GM12878 (cell line): Measurements from ENCODE around the gene ART4. TPM values are rescaled to one million over a fixed set of nuclear protein-coding genes. Genes with fewer than 3 reads are reported as not detected.

Experiments
- ATAC-seq: fragments of 200-7000 bp; cut with Tn5 transposase; 3 replicates; pipeline ENCODE4 v1.9.1; 2020; ENCODE audit warnings: mild to moderate bottlenecking, moderate library complexity
- BruUV-seq: library from RNA; stranded (reverse); fragments of 400-500 nt; replicated peaks from 2 replicates; lab custom pipeline; 2021; lab: Mats Ljungman, UMichigan
- CTCF ChIA-PET: fragments of 300-600 bp; sonication (Branson Sonifier 250); formaldehyde crosslinking; extraction: SDS; loops from one replicate; lab custom pipeline; 2021; ENCODE audit warnings: inconsistent platforms; lab: Yijun Ruan, JAX
- POLR2A ChIA-PET: fragments of 350-600 bp; formaldehyde crosslinking; extraction: SDS; loops from one replicate; lab custom pipeline; 2021; ENCODE audit warnings: inconsistent platforms; lab: Charles Lee
- RAD21 ChIA-PET: fragments of 300-600 bp; sonication (Branson Sonifier 250); formaldehyde crosslinking; loops from one replicate; lab custom pipeline; 2023; ENCODE audit warnings: antibody characterized with exemption; ENCODE audit not compliant: unreplicated experiment; lab: Charles Lee
- SMC1A ChIA-PET: fragments of 300-600 bp; sonication (Branson Sonifier 250); formaldehyde crosslinking; loops from one replicate; lab custom pipeline; 2023; ENCODE audit not compliant: unreplicated experiment, uncharacterized antibody; lab: Charles Lee
- DNase-seq: peaks from one replicate; pipeline ENCODE4 v3.0.0-alpha.2; 2011; ENCODE audit warnings: low read depth, low spot score
- FAIRE-seq: peaks from 3 replicates; lab custom pipeline; 2011; peaks lifted over from hg19 to GRCh38; lab: Jason Lieb, UNC
- H2AFZ ChIP-seq: 2 replicates; pipeline ENCODE4 v1.6.0; 2011; ENCODE audit warnings: low read depth, low read length, control low read depth; ENCODE audit not compliant: control insufficient read depth
- H3K27ac ChIP-seq: 2 replicates; pipeline ENCODE4 v1.5.1; 2011; ENCODE audit warnings: control low read depth; ENCODE audit not compliant: control insufficient read depth, insufficient read depth
- H3K27me3 ChIP-seq, 2 experiments: replicated peaks in 1 of 2; 2 replicates each; pipeline versions ENCODE4 v1.6.0 to v1.6.1; 2011; ENCODE audit warnings: low read length in 1 of 2; ENCODE audit not compliant: control insufficient read depth in 2 of 2, insufficient read depth in 2 of 2
- H3K36me3 ChIP-seq, 2 experiments: 2 replicates each; pipeline ENCODE4 v1.5.1; 2011; ENCODE audit warnings: low read length in 1 of 2; ENCODE audit not compliant: control insufficient read depth in 2 of 2, insufficient read depth in 2 of 2
- H3K4me1 ChIP-seq: 2 replicates; pipeline ENCODE4 v1.6.1; 2011; ENCODE audit warnings: mild to moderate bottlenecking, low read length, moderate library complexity, mixed read lengths; ENCODE audit not compliant: control insufficient read depth, insufficient read depth
- H3K4me2 ChIP-seq: 2 replicates; pipeline ENCODE4 v1.6.0; 2011; ENCODE audit warnings: control low read depth; ENCODE audit not compliant: control insufficient read depth, insufficient read depth
- H3K4me3 ChIP-seq: fragments of 200-600 bp; sonication (generic); 2 replicates; pipeline ENCODE4 v1.5.1; 2016
- H3K79me2 ChIP-seq: 2 replicates; pipeline ENCODE4 v1.6.0; 2011; ENCODE audit warnings: low read length; ENCODE audit not compliant: control insufficient read depth, insufficient read depth
- H3K9ac ChIP-seq: 2 replicates; pipeline ENCODE4 v1.8.0; 2011; ENCODE audit warnings: low read length, control low read depth, mixed read lengths; ENCODE audit not compliant: control insufficient read depth, insufficient read depth
- H3K9me3 ChIP-seq: replicated peaks from 3 replicates; pipeline ENCODE4 v1.5.1; 2011; ENCODE audit warnings: mild to moderate bottlenecking, low read length; ENCODE audit not compliant: control insufficient read depth, insufficient read depth
- H4K20me1 ChIP-seq: 2 replicates; pipeline ENCODE4 v1.6.0; 2011; ENCODE audit not compliant: control insufficient read depth, insufficient read depth
- CREM ChIP-seq: IDR thresholded peaks from 2 replicates; pipeline ENCODE4 v1.6.1; 2014; ENCODE audit warnings: antibody characterized with exemption, low read depth
- NFYB ChIP-seq: IDR thresholded peaks from 2 replicates; pipeline ENCODE4 v1.6.1; 2011; ENCODE audit warnings: low read depth, mild to moderate bottlenecking, low read length, improper control_type of control experiment, moderate library complexity; ENCODE audit not compliant: insufficient read depth
- RAD51 ChIP-seq: fragments of 450-650 bp; IDR thresholded peaks from 2 replicates; pipeline ENCODE4 v1.6.1; 2016; ENCODE audit warnings: moderate library complexity, mild to moderate bottlenecking, inconsistent platforms
- RFX5 ChIP-seq: IDR thresholded peaks from 2 replicates; pipeline ENCODE4 v1.6.1; 2011; ENCODE audit warnings: low read depth, low read length, improper control_type of control experiment
- SIX5 ChIP-seq: IDR thresholded peaks from 2 replicates; pipeline ENCODE4 v1.6.1; 2011; ENCODE audit warnings: mild to moderate bottlenecking, low read depth, low read length, moderate library complexity; ENCODE audit not compliant: severe bottlenecking
- YBX1 ChIP-seq: fragments of 450-650 bp; IDR thresholded peaks from 2 replicates; pipeline ENCODE4 v1.6.1; 2016; ENCODE audit warnings: antibody characterized with exemption
- WGBS: methylation state at CpG from one replicate; pipeline ENCODE4 v1.1.6; 2016; ENCODE audit warnings: low lambda C conversion rate; ENCODE audit not compliant: insufficient replicate concordance, insufficient coverage; ENCODE audit errors: missing lambda C conversion rate; 5-methylcytosine and 5-hydroxymethylcytosine counted together
- in situ Hi-C: fragments of 300-500 bp; cut with MboI; formaldehyde crosslinking; loops from 9 replicates; pipeline ENCODE4 v1.14.3; 2018; ENCODE audit warnings: mixed read lengths
- intact Hi-C: fragments of 100-400 bp; cut with micrococcal nuclease; formaldehyde crosslinking; loops from one replicate; pipeline ENCODE4 v1.14.2; 2022; ENCODE audit not compliant: unreplicated experiment
- polyA plus RNA-seq, 11 experiments: library from polyadenylated mRNA; depleted of rRNA in 4 of 11; unstranded in 6 of 11; stranded (reverse) in 5 of 11; fragments of >200 nt; fragmentation: Nextera tagmentation in 4 of 11; fragmentation: Illumina TruSeq in 1 of 11; extraction: Ambion mirVana in 4 of 11; extraction: Trizol in 1 of 11; gene quantifications; 1 replicate in 1 of 11; 2 replicates in 10 of 11; pipeline versions ENCODE4 v1.2.1 to v1.2.3, GENCODE V29; 2011 to 2016; ENCODE audit warnings: inconsistent platforms in 2 of 11, missing spikeins in 2 of 11, low read depth in 1 of 11
- total RNA-seq, 4 experiments: library from RNA; depleted of rRNA in 3 of 4; stranded (reverse); fragments of >200 nt in 3 of 4; fragmentation: Illumina TruSeq in 1 of 4; extraction: Trizol in 1 of 4; gene quantifications; 2 replicates each; pipeline versions ENCODE4 v1.2.1 to v1.2.3, GENCODE V29; 2013 to 2021
- TF ChIP-seq, protein P1 (sequence below): IDR thresholded peaks from 2 replicates; pipeline ENCODE4 v1.6.1; 2012; ENCODE audit warnings: low read depth, low read length, improper control_type of control experiment
- TF ChIP-seq, protein P2 (sequence below): fragments of 450-650 bp; formaldehyde crosslinking; IDR thresholded peaks from 2 replicates; pipeline ENCODE4 v1.4.0; 2020; ENCODE audit warnings: mild to moderate bottlenecking, moderate library complexity

Gene ART4
- total and polyA plus RNA-seq, 10 of the 15 experiments (the other 5 are each of a cell fraction or from before 2014, with no cell fraction given) = 0.02 TPM; not detected in 9

DNA sequence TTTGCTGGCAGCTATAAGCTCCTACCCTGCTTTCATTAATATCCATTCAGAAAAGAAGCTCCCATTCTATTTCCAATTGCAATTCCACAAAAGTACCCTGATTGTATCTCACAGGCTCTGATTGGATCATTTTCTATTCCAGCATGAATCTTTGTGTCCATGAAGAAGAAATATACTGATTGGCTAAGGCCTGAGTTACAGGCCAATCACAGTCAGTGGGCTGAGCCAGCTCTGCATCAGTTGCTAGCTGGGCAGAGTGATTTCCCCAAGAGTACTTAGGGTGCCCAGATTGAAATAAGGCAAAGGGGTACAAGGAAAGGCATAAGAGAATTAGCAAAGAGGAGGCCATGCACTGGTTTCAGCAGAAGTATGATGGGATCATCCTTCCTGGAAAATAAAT, 14.4 kb downstream of the ART4 start (continued):
- TF ChIP-seq RFX5 (peak; percentile 95), SIX5 (no peak), CREM (peak; percentile 36; the same call in 1 of the 2 replicates)

DNA sequence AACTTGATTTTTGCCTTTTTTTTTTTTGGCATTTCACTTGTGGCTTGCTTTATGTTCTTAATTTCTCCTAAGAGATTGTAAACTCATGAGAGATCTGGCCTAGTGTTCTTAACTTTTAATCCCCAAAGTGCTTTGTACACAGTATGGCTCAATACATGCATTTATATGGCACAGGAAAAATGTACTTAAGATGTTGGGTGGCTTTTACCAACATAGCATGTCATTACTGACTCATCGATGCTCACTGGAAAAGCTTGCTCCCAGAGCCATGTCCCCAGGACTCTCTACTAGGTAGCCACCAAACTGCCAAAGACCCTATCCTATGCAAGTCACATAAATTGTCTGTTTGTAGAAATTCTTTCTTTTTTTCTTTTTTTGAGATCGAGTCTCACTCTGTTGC, 16.3 kb downstream of the ART4 start:
- TF ChIP-seq RAD51 = no peak
- no peak for TF ChIP-seq YBX1
- TF ChIP-seq, protein P1, sequence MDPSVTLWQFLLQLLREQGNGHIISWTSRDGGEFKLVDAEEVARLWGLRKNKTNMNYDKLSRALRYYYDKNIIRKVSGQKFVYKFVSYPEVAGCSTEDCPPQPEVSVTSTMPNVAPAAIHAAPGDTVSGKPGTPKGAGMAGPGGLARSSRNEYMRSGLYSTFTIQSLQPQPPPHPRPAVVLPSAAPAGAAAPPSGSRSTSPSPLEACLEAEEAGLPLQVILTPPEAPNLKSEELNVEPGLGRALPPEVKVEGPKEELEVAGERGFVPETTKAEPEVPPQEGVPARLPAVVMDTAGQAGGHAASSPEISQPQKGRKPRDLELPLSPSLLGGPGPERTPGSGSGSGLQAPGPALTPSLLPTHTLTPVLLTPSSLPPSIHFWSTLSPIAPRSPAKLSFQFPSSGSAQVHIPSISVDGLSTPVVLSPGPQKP = no peak
- TF ChIP-seq, protein P2, sequence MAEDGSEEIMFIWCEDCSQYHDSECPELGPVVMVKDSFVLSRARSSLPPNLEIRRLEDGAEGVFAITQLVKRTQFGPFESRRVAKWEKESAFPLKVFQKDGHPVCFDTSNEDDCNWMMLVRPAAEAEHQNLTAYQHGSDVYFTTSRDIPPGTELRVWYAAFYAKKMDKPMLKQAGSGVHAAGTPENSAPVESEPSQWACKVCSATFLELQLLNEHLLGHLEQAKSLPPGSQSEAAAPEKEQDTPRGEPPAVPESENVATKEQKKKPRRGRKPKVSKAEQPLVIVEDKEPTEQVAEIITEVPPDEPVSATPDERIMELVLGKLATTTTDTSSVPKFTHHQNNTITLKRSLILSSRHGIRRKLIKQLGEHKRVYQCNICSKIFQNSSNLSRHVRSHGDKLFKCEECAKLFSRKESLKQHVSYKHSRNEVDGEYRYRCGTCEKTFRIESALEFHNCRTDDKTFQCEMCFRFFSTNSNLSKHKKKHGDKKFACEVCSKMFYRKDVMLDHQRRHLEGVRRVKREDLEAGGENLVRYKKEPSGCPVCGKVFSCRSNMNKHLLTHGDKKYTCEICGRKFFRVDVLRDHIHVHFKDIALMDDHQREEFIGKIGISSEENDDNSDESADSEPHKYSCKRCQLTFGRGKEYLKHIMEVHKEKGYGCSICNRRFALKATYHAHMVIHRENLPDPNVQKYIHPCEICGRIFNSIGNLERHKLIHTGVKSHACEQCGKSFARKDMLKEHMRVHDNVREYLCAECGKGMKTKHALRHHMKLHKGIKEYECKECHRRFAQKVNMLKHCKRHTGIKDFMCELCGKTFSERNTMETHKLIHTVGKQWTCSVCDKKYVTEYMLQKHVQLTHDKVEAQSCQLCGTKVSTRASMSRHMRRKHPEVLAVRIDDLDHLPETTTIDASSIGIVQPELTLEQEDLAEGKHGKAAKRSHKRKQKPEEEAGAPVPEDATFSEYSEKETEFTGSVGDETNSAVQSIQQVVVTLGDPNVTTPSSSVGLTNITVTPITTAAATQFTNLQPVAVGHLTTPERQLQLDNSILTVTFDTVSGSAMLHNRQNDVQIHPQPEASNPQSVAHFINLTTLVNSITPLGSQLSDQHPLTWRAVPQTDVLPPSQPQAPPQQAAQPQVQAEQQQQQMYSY (CRISPR knock-in tag) = no peak
- TF ChIP-seq NFYB = no peak
- TF ChIP-seq, all 136 proteins: peak for 0
- Histone ChIP-seq H3K4me2 (no peak overlapping the region), H3K27me3 (no peaks in the 10 kb centered on the region), H3K27ac (no peak overlapping the region), H3K4me3 (no peak overlapping the region), H3K9me3 (no peaks in the 10 kb centered on the region; the same call in 2 of the 3 replicates), H3K9ac (no peak overlapping the region), H2AFZ (no peak overlapping the region), H3K79me2 (no peaks in the 10 kb centered on the region), H3K4me1 (no peaks in the 10 kb centered on the region), H4K20me1 (no peaks in the 10 kb centered on the region), H3K36me3 (no peaks in the 10 kb centered on the region)
- intact Hi-C loops (no loop called here), in situ Hi-C loops (no loop called here)
- BruUV-seq = no TSS peak
- ATAC-seq (no peak), DNase-seq (no peak), FAIRE-seq (no peak)
- SMC1A ChIA-PET = no interaction called here
- RAD21 ChIA-PET = no interaction called here
- CTCF ChIA-PET = no interaction called here
- WGBS = 64% methylated on average over 2 of the region's 2 CpGs
- POLR2A ChIA-PET = no interaction called here
